ENCODE measurements around the gene MRPL10.

Gene MRPL10

DNA sequence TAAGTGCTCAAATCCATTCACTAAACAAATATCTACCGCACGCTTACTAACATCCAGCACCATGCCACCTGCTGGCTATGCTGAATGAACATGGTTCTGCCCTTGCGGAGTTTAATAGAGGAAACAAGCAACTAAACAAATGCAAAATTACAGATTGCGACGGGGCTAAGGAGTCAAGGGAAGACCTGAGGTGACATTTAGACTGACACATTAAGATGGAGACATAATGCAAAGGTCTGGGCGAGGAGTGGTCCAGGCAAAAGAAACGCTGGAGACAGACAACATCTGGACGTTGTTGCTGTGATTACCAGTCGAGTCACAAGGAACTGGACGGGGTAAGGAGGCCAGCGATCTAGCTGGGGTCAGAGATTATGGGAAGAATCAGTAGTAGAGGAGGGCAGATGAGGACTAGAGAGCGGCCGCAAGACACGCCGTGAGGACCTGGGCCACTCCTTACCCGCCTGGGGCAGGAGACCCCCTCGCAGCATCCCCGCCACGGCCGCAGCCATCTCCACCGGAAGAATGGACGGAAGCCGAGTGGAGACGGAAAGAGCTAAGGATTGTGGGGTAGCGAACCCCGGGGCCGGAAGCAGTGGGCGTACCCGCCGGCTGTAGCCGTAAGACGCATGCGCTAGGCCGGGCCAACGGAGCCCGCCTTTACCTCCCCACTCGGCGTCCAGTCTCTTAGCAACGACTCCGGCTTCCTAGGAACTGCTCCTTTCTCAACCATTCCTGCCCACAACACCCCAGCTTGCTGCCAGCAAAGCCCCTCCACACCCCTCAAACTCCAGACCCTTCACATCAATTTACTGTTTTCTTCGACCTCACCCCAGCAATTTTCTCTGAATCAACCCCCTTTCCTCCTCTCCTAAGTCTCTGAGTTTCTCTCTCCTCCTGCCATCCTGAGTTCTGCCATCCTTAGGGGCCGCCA, at the start of gene MRPL10, which contains the start of gene LRRC46:
MRPL10 (minus strand) TSS at position 539 of the 931 bp plus-strand sequence; CDS start at position 509, 30 bp downstream.
LRRC46 (plus strand) TSS at position 668 of the 931 bp plus-strand sequence. CDS start 320 bp downstream, outside the sequence.
- peak; percentile 90 for DNase-seq (ENCODE audit: low read depth)

DNA sequence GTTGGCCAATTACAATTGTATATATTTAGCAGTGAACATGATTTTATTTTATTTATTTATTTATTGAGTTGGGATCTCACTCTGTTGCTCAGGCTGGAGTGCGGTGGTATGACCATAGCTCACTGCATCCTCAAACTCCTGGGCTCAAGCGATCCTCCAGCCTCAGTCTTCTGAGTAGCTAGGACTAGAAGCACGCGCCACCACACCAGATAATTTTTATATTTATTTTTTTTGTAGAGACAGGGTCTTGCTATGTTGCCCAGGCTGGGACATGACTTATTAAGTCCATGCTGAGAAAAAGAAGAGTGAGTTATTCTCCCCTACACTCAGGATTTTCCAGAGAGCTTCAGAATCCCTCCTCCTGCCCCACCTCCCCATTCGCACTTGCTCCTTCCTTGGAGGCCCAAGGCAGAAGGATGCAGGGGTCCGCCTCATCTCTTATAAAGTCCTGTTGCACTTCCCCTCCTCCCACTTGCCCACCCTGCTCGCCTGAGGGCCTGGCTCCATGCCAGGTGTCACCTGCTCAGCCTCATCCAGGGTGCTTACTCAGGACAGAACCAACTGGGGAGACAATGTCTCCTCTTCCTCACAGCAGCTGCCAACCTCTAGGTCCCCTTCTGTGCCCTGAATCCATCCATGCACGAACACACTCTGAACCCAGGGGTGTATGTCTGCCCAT, 48.6 kb upstream of the MRPL10 start:
- DNase-seq (ENCODE audit: low read depth), result no peak

DNA sequence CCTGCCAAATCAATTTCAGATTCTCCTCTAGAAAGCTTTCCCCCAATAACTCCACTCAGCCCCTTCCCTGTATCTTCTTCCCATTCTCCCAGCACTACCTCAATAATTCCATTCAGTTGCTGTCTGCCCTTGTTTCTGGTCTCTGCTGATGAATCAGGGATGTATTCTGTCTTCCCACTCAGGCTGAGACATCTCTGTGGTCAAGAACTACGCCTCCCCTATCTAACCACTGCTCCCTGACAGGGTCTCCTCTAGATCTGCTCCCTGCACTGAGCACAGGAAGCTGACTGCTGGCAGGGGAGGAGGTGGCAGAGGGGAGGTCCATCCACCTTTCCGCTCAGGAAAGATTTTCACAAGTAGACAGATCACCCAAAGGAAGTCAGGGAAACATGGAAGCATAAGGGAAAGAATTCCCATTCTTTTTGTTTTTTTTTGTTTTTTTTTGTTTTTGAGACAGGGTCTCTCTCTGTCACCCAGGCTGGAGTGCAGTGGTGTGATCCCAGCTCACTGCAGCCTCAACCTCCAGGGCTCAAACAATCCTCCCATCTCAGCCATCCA, 47.8 kb upstream of the MRPL10 start:
- no peak for DNase-seq (ENCODE audit: low read depth)

DNA sequence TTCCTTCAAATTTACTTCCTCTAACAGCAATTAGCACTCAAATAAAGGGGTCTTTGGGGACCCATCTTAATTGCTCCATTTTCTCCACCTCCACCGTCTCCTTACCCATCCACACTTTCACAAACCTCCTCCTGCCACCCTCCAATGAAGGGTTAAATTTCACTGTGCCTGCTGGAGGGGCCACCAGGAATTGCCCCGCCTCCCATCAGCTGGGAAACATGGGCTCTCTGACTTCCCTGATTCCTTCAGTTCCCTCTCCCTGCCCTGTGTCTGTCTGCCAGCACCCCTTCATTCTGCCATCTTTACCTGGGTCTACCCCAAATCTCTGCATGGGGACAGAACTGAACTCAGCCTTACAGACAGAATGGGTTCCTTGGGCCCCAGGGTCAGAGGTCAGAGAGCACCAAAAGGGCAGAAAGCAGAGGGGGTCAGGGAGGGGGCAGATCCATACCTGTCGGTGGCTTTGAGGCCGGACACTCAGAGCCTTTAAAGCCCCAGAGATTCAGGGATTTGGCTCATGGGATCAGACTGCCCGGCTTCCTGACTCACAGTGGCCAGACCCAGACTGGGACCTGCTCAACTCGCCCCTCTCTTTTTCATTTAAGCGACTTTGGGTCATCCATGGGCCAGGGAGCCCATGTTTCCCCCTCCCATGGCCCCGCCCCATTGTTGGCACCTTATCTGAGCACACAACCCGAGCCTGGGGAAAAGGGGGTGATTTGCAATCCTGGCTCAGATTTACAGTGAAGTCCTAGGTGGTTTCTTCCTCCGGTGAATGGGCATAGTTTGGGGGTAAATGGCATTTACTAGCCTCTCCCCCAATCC, 47.1 kb upstream of the MRPL10 start:
- DNase-seq (ENCODE audit: low read depth), result no peak

DNA sequence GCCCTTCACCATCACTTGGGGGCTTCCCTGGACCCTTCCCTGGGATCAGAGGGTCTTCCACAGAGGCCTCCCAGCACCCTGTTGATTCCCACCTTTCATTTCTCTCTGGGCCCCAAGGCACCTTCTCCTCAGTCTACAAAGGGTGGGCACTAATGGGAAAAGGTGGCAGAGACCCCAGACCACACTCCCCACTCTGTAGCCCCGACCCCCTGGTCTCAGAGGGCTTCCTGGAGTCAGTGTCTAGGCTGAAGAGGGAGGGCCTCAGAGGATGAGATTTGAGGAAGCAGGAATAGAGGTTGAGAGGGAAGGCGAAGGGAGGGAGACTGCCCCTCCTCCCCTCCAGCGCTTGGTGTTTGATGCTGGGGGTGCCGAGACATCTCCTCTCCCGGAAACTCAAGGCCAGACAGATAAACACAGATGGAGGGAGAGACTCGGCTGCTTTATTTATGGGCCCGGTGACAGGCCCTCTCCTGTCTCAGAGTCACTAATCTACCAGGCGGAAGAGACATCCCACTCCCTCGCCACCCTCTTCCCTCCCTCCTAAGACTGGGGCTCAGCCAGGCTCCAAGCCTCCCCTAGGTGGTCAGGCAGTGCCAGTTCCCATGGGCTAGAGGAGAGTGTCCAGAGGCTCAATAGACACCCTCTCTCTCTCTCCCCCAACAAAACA, 46.2 kb upstream of the MRPL10 start:
- no peak for DNase-seq (ENCODE audit: low read depth)

DNA sequence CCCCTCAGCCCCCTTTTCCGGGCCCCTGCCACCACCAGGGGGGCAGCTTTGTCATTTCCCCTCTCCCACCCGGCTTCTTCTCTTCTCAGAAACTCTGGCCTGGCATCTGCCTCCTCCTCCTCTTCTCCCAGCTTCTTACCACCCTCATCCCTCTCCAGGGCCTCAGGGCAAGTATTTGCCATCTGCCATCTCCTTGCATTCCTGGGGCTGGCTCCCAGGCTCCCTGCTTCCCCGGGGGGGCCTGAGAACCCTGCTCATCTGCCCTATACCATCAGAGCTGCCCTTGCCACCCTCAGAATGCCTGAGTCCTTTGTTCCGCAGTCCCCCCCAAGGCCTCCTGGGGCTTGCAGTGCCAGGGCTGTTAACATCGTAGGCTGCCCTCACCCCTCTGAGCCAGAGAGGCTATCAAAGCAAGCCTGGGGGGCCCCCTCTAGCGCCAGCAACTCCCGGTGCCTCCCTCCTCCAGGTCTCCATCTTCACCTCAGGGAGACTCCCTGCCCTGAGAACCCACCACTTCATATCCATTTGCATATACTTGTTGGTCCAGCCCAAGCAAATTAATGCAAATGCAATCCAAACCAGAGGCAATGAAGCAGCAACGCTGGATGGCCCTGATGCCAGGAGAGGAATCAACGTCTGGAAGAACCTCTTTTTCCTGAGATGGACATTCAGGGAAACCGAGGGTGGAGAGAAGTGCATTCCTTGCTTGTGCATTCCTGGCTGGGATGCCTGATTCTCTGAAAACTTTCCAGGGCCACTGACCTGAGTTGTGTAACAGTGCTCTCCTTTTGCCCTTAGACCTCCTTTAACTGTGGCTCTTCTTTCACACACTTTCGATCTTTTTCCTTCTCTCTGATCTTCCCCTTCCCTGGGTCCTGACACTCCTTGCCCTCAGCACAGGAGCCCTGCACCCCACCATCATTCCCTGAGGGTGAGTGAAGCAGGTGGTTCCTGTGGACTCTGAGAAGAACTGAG, 44.0 kb upstream of the MRPL10 start:
- DNase-seq (ENCODE audit: low read depth), result no peak

DNA sequence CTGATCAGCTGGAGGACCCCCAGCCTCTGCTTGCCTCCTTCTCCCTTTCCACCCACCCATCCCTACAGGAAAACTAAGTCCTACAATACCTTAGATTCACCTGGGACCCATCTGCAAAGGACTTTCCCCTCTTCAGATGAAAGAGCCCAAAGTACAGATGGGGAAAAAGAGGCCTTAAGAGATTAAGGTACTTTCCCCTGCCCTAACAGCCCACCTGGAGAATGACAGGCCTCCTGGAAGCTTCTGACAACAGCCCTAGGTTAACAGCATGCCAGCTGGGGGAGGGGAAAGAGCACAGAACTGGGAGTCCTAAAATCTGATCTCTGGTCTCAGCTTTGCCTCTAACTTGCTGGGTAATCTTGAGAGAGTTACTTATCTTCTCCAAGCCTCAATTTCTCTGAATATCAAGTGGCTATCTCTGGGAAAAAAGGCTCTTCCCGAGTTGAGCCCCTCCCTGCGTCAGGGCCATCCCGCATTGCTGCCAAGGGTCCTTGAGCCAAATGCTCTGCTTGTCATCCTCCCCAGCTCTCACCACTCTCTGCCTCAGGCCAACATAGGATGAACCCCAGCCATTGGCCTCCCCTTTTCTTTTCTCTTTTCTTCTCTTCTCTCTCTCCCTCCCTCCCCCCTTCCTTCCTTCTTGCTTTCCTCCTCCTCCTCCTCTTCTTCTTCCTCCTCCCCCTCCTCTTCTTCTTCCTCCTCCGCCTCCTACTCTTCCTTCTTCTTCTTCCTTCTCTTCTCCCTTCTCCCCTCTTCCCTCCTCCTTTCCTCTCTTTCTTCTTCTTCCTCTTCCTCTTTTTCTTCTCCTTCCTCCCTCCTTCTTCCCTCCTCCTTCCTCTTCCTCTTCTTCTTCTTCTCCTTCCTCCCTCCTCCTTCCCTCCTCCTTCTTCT, 42.1 kb upstream of the MRPL10 start:
- no peak for DNase-seq (ENCODE audit: low read depth)

DNA sequence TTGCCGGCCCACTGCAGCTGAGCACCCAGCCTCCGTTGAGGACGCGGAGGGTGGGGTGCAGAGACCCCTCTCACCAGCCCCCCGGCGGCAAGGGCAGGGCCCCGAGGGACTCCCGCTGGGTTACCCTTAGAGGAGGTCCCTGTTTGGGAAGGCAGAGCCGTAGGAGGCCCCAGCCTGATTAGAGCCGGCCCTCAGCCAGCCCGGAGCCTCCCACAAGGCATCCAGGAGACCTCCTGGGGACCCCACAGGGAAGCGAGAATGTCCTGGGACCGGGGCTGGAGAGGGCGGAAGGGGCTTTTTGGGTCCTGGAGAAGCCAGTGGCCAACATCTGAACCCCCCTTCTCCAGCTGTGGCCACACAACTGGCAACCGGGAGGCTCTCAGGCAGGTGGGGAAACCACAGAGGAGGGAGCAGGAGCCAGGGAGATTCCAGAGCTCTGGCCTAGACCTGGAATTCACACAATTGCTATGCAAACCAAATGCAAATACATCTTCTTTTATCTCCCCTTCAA, 41.4 kb upstream of the MRPL10 start:
- no peak for DNase-seq (ENCODE audit: low read depth)

DNA sequence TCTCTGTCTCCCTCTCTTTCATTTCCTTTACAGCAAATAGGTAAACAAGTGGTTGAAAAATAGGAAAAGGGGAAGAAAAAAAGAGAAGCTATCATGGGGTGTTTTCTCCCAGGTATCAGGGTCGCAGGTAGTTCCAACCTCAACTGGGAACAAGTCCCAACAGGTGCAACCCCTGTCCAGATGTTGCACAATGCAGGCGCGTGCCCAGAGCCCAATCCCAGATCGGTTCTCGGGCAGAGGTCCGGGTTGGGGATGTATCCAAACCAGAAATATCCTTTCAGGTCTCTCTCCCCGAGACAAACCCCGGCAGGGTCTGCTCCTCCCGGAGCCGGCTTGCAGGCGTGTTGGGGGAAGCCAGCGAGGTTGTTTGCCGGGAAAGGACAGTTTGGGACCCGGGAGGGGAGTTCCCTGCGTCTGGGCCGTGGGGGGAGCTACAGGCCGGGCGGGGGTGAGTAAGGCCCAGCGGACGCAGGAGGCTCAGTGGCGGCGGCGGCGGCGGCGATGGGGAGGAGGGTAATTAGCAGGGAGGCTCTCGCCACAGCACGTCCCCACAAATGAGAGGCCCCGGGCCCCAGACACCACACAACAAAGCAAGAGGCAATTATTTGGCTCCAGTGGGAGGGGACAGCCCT, 40.8 kb upstream of the MRPL10 start:
- no peak for DNase-seq (ENCODE audit: low read depth)

DNA sequence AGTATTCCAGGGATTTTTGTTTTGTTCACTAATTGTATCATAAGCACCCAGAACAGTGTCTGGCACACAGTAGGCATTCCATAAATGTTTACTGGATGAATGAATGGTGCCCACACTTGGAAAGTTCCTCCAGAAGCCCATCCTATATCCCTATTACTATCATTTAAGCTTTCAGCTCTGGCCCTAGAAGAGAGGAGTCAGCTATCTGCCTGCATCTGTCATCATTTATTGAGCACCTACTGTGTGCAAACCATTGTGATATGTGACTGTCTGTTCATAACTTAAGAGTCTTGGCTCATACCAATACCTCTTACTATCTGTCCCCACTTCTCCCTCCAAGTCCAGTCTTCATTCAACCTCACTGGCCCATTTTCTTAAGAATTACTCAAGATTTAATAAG, 39.7 kb upstream of the MRPL10 start:
- DNase-seq (ENCODE audit: low read depth), result no peak

DNA sequence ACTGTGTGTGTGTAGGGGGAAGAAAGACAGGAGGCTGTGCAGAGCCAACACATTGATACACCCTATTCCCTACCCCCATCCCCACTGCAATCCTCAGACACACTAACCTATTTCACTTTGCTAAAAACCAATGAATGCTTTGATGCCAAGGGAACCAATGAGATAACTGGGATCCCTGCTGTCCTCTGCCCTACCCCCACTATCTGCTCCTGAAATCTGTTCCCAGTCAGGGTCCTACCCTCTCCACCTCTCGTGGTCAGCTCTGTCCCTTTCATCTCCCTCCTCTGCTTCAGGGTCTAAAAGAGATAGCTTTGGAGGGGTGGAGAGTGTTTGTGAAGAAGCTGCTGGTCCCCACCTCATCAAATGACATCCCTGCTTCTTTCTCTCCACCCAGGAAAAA, 38.7 kb upstream of the MRPL10 start:
- DNase-seq (ENCODE audit: low read depth), result no peak

DNA sequence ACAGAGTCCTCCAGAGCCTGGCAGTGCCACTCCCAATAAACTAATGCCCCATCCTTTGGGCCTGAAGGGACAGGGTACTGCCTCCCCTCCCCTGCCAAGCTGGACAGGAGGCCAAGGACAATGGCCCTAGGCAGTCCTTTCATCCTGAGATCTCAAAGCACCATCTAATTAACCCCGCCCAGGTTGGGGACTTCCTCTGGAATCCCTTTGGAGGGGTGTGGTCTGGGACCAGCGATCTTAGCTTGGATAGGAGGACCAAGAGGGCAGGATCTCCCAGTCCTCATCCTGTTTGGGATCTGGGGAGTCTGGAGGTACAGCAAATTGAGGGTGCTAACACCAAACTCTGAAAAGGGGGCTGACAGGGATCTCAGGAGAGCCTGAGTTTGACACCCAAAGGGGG, 37.8 kb upstream of the MRPL10 start:
- no peak for DNase-seq (ENCODE audit: low read depth)

DNA sequence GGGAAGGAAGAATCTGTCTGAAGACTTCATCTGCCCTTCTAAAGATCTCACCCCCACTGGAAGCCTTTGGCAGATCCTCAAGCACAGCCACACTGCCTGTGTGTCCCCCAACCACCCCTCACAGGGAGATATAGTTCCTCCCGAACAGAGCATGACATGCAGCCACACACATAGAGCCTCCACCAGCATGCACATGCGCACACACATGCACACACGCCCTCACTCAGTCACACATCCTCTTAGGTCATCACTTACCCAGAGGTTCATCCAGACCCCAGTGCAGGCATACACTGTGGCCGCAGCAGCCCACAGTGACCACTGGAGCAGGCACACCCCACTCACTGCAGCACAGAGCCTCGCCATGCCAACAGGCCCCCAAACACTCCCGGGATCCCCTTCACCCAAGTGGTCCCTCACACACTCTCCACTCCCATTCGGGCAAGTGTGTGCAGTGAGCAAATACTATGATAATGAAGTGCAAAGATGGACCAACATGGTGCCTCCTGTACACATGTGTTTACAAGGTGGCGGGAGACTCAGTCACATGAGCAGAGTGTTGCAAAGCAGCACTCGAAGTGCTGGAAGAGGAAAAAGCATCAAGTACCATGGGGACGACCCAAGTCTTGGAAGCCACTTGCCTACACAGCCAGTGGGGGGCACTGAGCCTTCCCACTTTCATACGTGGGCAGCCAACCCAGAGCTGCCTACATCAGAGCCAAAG, 36.6 kb upstream of the MRPL10 start:
- DNase-seq (ENCODE audit: low read depth), result no peak

DNA sequence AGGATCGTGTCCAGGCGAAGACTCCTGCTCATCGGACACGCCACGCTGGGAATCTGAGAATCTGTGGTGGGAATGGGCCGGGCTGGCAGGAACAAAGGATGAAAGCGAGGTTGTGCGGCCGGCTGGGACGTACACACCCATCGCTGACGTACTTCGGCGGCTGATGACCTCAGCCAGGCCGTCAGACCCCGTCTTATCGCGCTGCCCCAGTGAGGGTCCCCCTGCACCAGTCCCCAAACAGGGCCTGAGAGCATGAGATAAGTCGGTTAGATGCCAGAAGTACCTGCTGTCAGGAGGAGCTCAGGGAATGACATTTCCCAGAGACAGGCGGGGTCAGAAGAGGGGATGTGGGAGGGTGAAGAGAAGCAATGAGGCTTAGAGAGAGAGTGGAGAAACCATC, 35.6 kb upstream of the MRPL10 start:
- DNase-seq (ENCODE audit: low read depth), result no peak

DNA sequence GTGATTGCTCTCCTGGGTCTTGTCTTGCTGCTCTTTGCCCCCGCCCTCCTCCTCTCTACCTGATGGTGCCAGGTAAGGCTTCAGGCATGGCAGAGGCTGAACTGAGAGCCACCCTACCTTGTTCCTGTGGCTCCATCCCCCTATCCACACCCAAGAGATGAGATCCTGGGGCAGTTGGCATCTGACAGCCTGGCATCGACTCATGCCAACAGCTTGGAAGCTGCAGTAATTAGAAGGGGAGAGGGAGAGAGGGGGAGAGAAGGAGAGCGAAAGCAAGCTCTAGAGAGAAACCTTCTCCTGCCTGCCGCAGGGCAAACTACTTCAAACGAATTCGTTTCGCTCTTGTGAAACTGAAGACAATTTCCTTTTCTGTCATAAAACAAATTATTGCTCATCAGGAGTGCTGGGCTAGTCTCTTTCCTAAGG, 33.5 kb upstream of the MRPL10 start:
- no peak for DNase-seq (ENCODE audit: low read depth)

DNA sequence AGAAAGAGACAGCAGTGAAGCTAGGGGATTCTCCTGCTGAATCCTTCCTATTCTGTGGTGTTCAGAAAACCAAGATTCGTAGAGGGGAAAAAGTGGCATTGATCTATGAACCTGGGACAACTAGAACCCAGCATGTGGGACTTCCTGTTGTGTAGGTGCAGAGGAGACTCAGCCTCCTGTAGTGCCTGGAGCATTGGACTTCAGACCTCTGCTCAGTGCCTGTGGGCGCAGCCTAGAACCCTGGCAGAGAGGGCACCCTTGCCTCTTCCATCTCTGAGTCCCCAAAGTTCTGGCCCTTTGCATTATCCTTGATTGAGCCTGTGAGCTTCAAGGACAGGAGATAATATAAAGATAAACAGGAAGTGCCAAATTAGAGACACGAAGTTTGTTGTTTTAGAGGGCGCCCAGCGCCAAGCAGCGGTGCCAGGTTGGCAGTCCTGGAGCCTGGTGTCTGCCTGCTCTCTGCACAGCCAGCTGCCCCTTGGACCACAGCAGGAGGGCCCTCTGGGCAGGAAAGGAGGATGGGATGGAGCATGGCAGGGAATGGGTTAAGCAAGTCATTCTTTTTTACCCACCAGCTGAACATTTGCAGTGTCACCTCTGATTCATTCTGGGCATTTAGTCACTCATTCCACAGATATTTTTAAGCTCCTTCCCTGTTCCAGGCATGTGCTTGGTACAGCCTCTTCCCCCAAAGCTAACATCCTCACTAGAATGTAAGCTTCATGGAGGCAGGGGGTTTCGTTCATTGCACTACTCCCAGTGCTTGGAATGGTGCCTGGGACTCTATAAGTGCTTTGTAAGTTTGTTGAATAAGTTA, 31.5 kb upstream of the MRPL10 start:
- no peak for DNase-seq (ENCODE audit: low read depth)

DNA sequence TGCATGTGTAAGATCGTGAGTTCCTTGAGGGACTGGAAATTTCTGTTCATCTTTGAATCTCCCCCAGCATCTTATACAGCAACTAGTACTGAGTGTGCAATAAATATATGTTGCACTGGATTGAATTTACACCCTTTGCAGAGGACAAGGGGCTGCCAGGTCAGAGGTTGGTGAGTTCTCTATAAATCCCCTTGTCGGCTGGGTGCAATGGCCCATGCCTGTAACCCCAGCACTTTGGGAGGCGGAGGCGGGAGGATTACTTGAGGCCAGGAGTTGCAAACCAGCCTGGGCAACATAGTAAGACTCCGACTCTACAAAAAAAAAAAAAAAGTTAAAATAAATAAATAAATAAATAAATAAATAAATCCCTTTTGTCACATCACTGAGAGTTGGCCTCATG, 29.0 kb upstream of the MRPL10 start:
- no peak for DNase-seq (ENCODE audit: low read depth)

Measured in activated gamma-delta T cell treated with anti-CD3 and anti-CD28 coated beads, Interleukin-2, amount 50 U/mL, for 16 hours (primary cell).